Activated naive CD4-positive, alpha-beta T cell treated with anti-CD3 and anti-CD28 coated beads, Interleukin-2, amount 50 U/mL, for 16 hours (primary cell): ENCODE data around the gene CSH2.

ENCODE experiments used
- DNase-seq: peaks from one replicate; pipeline ENCODE4 v3.0.0-alpha.2; 2020

CSH2 gene

DNA sequence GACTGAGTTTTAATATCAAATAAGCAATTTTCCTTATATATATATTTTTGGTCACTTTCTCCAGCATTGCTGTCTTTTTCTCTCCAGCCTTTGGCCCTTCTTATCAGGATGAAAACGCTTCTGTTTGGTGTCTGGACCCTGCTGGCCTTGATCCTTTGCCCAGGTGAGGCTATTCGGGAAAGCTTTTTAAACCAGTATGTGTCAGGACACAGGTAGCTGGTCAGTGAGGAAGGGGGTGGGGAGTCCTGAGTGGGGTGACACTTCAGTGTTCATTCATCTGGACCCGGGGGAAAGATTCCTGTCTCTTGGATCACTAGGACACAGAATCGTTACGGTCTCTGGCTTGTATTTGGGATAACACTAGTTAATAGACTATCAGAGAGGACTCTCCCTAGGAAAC, 18.8 kb downstream of the CSH2 start:
- no peak for DNase-seq

DNA sequence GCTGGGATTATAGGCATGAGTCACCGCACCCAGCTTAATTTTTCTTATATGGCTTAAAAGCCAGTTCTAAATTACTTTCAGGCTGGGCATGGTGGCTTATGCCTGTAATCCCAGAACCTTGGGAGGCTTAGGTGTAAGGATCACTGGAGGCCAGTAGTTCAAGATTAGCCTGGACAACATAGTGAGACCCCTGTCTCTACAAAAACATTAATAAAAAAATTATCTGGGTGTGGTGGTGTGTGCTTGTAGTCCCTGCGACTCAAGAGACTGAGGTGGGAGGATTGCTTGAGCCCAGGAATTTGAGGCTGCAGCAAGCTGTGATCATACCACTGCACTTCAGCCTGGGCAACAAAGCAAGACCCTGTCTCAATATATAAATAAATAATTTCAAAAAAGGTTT, 20.2 kb downstream of the CSH2 start:
- DNase-seq: no peak

DNA sequence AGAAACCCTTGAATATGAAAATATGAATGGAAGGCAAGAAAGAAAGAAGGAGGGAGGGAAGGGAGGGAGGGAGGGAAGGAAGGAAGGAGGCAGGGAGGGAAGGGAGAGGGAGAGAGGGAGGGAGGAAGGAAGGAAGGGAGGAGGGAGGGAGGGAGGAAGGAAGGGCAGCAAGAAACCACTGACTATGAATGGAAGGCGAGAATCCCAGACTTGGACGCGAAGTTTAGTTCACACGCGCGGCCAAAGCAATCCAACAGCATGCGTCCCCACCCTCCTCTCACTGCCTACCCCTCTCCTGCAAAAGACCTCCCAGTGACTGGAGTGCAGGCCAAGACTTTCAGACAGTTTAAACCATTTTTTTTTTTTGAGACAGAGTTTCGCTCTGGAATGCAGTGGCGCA, 23.1 kb downstream of the CSH2 start:
- DNase-seq: no peak

DNA sequence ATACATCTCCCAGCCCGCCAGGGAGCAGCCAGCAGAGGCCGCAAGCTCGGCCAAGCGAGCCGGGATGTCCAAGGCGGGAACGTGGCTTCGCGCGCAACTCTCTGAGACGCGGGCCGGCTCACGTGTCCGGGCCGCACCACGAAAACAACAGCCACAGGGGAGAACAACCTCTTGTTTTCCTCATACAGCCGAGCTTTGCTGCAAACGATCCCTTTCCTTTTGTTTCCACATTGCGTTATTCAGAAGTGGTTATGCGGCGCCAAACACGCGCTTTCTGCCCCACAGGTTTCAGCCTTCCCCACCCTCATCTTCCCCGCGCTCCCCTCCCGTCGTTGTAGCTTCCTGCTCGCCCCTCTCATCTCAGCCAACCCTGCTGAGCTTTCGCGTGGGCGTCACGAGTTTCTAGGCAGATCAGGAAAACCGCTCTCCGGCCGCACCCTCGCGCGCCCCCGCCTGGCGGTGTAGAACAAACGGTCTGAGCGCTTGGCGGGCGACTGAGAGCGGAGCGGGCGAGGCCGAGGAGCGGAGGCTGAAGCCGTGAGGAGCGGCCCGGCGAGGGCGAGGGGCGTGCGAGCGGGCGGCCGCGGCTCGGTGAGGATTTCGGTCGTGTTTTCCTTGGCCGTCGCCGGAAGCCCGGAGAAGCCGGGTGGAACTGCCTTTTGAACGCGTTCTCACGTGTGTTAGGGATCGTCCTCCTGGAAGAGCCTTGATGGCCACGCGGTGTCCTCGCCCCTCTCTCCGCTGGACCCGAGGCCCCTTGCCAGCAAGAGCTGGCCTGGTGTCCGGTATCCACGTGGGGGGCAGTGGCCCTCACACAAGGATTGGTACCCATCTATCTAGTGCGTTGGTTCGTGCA, 24.4 kb downstream of the CSH2 start:
- DNase-seq: peak; percentile 98

DNA sequence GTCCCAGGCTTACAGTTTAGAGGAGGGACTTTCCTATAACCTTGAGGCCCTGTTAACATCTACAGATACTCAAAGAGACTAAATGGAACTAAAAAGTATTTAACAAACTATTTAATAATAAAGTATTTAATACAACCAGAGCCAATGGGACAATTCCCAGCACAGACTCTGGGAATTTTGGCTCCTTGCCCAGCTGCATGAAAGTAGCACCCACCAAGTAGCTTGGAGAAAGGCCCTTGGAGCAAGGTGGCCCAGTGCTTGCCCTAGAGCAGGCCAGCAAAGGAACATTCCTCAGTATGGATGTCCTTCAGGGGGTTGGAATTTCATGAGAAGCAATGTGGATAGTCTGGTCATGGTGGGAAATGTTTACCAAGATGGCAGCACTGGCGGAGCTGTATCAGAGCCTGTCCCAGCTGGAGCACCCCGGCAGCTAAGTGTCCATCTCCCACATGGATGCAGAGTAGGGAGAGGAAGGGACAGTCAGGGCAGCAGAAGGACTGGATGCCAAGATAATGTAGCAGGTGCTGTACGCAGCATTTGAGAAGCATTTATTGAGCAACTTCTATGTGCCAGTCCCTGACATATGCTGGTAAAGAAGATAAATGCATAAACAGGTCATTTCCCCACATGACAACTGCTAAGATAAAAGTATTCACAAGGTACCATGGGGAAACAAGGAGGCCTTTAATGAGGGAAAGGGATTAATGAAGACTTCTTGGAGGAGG, 25.8 kb downstream of the CSH2 start:
- no peak for DNase-seq

DNA sequence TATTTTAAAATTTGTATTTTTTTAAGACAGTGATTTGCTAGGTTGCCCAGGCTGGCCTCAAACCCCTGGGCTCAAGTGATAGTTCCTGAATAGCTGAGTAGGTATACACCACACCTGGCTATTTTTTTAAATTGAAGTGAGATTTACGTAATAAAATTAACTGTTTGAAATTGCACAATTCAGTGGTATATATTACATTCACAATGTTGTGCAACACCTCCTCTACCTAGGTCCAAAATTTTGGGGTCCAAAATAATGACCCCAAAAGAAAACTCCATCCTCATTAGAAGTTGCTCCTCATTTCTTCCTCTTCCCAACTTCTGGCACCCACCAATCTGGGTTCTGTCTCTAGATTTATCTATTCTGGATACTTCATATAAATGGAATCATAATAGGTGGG, 28.0 kb downstream of the CSH2 start:
- DNase-seq: no peak

DNA sequence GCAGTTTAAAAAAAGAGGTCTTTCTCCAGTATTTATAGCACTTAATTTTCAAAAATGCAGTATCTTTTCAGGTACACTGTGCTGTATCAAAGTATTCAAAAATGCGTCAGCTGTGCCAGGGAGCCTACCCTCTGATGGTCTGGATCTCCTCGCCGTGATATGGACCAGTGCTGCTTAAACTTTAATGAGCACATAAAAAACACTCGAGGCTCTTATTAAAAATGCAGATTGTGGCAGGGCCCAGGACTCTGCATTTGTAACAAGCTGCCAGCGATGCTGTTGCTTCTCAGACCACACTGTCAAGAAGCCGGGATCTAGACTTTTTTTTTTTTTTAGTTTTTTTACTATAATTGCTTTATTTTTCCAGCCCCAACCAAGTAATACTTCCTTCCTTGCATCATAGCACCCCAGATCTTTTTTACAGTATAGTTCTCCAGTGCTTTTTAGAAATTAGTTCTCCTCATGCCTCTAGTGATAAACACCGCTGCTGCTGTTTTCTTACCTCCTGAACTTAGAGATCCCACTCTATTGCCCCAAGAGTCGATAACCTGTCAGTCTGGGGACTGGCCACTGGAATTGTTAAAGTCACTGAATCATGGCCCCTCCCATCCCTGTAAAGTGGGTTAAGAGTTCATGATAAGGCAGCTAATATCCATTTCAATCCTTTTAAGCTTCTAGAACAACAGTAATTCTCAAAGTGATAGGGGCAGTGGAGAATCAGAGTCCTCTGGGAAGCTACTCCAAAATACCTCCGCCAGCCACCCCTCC, 29.4 kb downstream of the CSH2 start:
- no peak for DNase-seq

DNA sequence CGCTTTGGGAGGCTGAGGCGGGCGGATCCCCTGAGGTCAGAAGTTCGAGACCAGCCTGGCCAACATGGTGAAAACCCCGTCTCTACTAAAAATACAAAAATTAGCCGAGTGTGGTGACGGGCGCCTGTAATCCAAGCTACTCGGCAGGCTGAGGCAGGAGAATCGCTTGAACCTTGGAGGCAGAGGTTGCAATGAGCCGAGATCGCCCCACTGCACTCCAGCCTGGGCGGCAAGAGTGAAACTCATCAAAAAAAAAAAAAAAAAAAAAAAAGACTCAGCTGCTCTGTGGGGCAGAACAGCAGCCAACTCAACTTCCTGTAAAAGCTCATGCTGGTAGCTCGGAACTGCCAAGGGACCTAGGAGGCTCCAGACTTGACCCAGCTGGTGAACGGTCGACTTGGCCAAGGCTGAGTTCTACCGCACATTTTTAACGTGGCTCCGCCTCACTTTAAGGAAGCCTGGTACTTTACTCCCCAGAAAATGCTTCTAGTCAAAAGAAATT, 30.0 kb downstream of the CSH2 start:
- DNase-seq: peak; percentile 25

DNA sequence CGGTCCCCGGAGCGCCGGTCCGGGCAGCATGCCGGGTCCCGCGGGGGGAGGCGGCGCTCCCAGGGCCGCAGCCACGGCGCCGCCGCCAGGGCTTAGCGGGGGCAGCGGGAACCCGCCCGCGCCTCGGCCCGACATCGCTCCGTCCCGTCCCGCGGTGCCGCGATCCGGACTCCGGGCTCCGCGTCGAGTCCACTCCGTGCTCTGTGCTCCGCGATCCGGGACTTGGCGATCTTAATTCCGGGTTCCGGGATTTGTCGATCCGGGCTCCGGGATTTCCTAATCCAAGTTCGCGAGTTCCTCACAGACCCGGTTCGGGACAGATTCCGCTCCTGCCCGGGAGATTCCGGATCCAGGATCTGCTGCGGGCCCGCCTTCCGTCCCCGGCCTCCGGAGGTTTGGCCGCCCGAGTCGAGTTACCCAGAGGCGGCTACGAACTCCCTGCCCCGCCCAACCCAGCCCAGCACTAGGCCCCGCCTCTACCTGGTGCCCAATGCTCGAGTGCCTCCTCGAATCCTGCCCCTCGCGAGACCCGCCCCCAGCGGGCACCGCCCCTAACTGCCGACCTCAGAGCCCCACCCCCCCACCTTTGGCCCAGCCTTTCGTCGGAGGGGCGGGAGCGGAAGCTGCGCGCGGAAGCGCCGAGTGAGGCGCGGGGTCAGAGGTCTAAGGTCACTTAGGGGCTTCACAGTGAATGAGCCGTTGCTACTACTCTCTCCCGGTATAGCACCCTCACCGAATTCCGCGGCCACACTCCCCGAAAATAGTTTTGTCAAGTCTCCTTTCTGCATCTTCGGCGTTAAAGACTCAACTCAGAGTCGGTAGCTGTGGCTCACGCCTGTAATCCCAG, 30.7 kb downstream of the CSH2 start, which contains the start of gene SMARCD2:
SMARCD2 (minus strand) TSS at position 146 of the 847 bp plus-strand sequence; CDS start at position 135, 11 bp downstream.
- peak; percentile 99 for DNase-seq

DNA sequence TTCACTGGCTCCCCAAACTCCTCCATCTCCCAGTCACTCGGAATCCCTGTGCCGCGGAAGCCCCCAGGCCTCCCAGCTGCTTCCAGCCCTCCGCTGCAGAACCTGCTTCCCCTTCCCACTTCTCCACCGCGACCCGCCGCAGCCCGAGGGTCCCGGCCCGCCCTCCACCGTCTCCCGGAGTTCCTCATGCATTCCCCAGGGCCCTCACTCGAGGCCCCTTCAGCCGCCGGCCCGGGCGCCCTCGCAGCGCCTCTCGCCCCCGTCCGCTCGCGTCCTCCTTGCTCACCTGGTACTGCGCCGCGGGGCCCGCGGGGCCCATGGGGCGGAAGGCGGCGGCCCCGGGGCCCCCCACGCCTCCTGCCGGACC, 31.3 kb downstream of the CSH2 start:
- no peak for DNase-seq

DNA sequence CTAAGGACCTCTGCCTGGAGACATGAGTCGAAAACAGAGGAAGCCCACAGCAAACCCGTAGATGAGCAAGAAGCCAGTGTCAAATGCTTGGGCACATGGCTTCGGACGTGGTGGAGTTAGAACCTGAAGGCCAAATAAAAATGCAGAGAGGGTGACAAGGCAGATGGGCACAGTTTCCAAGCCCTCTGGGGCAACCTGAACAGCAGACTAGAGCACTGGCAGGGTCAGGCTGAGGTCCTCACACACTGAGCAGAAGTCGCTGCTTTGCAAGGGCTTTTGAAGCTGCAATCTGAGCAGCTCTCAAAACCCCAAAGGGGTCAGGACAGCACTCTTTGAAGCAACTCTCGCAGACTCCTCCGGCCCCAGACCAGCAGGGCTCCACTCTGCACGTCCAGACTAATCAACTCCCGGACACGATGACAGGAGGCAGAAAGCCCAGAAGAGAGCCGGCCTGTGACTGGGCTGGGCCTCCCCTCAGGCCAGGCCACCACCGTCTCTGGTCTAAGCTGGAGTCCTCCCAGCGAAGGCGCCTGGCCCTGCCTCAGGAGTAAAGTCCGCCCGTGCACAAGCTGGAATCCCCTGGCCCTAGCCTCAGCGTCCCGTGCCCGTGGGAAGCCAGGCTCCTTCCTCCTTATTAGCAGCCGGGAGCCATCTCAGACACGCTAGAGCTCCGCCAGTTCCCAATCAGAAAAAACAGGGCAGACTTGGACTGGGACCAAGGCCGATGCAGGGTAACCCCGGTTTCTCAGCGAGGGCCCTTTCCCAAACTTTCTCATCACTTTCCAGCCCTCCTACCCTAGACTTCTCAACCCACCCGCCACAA, 31.9 kb downstream of the CSH2 start:
- DNase-seq: no peak

DNA sequence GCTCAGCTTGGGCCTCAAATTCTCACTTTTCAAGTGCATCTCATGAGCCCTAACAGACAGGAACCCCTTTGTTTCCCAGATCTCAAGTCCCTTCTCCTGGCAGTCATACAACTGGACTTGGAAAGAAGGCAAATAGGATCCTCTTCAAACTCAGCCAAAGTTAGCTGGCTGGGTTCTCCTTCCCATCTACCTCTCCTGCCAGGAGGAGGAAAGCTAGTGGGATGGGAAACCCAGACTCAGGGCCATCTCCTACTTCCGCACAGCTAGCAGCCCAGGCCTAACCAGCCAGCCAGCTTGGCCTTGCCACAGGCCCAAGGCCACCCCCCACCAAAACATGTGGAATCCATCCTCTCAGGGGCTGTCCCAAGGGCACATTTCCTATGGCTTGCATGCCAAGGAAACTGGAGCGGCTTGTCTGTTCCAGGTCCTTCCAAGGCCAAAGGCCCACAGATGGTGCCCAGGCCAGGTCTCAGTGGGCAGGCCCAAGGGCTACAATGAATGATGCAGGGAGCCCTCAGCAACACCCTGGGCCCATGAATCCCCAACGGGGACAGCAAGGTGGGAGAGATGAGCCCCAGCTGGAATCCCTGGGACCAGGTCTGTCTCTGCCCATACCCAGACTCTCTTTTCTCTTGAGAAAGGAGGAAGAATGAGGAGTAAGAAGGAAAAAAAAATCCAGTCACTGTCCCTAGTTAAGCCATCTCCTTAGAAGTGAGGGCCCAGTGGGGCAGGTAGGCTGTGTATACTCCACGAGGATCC, 32.7 kb downstream of the CSH2 start:
- DNase-seq: no peak

DNA sequence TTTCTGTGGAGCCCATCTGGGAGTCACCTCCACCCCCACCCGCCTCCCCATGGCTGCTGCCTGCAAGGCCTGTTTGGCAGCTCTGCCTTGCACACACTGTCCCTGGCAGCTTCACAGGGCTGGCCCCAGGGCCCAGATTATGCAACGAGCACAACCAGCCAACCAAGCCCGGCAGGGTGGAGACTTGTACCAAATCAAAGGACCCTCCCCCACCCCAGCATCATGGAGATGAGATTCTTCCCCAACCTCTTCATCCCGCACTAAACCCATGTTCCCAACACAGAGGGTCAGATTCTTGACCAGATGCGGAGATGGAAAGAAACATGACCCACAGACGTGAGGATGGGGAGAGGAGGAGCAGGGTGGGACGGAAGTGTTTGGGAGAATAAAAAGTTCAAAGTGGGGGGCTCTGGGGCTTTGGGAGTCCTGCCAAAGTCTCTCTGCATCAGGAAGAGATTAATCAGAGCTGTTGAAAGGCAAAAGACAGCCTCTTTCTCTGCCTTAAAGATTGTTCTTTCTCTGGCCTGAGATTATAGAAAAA, 34.8 kb downstream of the CSH2 start:
- no peak for DNase-seq

DNA sequence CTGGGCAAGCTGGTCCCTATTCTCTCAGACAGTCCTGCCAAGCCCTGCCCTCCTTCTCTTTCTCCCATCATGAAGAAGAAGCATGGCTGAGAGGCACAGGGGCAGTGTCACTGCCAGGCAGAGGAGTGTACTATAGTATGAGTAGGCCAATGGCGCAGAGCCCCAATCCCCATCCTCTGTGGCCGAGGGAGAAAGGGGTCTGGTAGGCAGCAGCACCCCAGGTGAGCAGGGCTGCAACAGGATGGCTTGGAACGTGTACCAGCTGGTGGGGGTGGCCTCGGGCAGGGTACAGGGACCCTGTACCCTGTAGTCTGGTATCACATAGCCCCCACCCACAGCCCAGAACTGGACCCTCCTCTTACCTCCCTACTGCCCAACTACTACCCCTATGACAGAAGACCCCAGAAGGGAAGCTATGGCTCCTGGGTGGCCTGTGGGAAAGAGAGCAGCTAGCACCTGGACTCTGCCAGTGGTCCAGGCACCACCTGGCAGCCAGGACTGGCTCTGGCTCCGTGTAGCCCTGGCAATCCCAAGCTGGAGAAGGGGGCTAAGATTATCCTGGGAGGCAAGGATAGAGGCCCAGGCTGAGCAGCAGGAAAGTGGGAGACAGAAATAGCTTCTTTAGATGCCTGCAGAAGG, 35.4 kb downstream of the CSH2 start:
- no peak for DNase-seq

DNA sequence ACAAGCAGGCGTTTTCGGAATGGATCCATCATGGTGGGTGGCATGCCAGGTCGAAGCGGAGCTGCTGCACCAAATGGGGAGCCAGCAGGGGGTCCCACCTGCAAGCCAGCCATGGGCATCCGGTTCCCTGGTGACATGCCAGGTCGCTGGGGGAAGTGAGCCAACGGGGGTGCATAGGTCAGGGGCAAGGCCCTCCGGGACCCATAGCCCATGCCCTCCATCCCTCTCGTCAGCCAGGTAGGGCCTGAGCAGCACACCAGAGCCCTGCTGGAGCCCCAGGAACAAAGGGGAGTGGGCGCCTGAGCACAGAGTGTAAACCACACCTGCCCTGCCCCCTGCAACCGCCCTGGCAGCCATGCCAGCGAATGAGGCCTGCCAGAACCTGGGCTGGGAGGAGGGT, 36.0 kb downstream of the CSH2 start:
- no peak for DNase-seq

DNA sequence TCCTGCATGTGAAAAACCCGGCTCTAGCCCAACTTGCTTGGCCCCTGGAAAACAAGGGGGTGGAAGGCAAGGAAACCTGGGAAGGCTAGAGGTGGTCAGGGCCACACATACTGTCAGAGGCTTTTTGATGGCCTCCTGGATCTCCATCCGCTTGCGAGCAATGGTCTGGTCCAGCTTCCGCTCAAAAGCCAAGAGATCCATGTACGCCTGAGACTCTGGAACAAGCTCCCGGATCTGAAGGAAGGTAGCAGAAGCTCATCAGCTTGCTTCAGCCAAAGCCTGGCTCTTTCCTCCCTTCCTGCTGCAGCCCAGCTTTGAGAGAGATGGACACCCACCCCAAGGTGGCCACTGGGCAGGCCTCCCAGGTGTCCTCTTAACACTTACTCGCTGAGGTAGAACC, 36.7 kb downstream of the CSH2 start:
- DNase-seq: no peak

DNA sequence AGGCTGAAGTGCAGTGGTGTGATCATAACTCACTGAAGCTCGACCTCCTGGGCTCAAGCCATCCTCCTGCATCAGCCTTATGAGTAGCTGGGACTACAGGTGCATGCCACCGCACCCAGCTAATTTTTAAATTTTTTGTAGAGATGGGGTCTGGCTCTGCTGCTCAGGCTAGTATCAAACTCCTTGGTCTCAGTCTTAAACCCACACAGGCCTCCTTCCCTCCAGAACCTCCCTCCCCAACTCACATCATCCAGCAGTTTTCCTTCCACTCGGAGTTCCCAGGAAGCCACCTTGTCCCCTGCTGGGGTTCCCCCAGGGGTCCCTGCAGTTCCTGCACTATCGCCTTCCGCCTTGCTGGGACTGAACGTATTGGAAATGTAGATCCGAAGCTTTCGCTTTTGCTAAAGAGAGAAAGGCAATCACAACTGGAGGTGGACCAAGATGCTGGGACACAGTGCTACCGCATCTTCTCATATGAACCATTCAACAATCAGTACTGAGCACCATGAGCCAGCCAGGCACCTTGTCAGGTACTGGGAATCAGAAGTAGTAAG, 38.2 kb downstream of the CSH2 start:
- no peak for DNase-seq

DNA sequence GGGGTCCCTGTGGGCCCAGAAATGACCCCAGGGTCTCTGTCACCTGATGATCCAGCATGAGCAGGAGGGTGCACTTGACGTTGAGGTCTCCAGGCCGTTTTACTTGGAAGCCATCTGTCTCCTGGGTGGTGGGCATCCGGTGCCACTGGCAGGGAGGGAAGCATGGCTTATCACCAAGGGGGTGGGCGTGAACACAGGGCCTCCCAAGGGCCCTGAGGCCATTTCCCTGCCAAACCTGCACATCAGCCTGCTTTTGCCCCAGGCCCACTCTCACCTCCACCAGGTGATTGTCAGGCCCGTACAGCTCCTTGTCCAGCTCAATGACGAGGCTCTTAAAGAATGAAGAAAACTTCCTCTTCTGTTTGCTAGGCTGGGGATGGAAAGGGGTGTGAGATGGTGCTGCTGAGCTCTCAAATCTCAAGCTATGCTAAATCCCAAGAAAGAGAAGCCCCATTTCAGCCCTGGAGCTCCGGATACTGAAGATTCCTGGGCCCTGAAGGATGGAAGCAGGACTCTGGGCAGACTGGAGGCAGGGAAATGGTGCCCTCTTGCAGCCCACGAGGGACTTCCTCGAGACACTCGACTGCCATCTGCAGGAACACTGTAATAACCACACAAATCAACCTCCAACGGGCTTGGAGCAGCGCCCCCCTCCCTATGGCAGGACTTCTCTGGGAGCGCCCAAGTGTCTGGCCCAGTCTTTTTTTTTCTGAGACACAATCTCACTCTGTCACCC, 38.9 kb downstream of the CSH2 start:
- peak; percentile 73 for DNase-seq
